GF-D8 (cell line): ENCODE measurements around the gene GNB3.
"Not testable (repeated sequence)": the region's sequence is repeated elsewhere in the genome, so short reads cannot be mapped to it uniquely, and the experiment has no call there.

Experiments
- DNase-seq: peaks from one replicate; lab custom pipeline; 2025; lab: John Stamatoyannopoulos, UW

GNB3 gene

DNA sequence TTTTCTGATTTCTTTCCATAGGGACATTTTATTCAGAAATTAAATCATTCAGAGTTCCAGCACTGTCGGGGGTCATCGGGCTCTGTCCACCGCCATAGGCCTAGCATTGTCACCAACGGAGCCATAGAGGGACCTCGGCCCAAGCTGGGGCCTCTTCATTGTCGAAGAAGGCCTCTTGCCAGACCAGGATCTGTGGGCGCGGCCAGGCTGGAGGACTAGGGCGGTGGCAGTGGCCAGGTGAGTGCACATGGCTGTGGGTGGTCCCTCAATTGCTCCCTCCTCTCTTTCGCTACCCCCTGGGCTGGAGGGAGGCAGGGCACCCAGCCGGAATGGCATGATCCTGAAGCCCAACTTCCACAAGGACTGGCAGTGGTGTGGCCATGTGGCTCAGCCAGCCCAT, 43.0 kb downstream of the GNB3 start:
- no peak for DNase-seq

DNA sequence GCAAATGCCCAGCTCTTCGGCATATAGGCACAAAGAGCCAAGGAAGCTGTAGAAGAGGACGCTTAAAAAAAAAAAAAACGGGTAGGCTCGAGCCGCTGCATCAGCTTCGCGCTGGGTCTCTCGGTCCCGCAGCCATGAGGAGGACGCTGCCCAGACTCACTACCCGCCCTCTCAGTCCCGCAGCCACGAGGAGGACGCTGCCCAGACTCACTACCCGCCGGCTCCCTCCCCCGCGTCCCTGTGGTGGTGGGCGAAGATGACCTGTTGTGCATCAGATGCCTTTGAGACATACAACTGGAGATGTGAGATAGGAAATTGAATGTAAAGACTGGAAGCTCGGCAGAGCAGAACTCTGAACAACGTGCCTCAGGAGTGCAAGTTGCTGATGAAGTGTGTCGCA, 43.8 kb downstream of the GNB3 start:
- no peak for DNase-seq

- not testable (repeated sequence) for DNase-seq
Observed at GRCh38 chr12:6886206-6886999, 45.7 kb downstream of the GNB3 start.

DNA sequence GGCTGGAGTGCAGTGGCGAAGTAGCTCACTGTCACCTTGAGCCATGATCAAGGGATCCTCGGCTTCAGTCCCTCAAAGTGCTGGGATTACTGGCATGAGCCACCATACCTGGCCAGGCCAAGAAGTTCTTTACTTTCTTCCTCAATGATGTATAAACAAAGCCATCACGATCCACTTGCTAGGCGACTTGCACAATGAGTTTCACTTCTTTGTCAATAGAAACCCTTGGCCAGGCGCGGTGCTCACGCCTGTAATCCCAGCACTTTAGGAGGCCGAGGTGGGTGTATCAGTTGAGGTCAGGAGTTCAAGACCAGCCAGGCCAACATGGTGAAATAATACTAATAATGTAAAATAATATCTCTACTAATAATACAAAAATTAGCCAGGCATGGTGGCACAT, 46.7 kb downstream of the GNB3 start:
- DNase-seq = no peak

- DNase-seq = no peak
Observed at GRCh38 chr12:6888360-6888759, 47.6 kb downstream of the GNB3 start.

DNA sequence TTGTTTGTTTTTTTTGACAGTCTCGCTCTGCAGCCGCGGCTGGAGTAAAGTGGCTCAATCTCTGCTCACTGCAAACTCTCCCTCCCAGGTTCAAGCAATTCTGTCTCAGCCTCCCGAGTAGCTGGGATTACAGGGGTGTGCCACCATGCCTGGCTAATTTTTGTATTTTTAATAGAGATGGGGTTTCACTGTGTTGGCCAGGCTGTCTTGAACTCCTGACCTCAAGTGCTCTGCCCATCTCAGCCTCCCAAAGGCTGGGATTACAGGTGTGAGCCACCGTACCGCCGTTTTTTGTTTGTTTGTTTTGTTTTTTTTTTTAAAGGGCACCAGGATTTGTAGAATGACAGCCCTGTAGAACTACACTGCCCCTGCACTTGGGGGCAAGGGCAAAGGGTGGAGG, 48.1 kb downstream of the GNB3 start:
- not testable (repeated sequence) for DNase-seq

- not testable (repeated sequence) for DNase-seq
Observed at GRCh38 chr12:6889775-6890573, 49.2 kb downstream of the GNB3 start.

DNA sequence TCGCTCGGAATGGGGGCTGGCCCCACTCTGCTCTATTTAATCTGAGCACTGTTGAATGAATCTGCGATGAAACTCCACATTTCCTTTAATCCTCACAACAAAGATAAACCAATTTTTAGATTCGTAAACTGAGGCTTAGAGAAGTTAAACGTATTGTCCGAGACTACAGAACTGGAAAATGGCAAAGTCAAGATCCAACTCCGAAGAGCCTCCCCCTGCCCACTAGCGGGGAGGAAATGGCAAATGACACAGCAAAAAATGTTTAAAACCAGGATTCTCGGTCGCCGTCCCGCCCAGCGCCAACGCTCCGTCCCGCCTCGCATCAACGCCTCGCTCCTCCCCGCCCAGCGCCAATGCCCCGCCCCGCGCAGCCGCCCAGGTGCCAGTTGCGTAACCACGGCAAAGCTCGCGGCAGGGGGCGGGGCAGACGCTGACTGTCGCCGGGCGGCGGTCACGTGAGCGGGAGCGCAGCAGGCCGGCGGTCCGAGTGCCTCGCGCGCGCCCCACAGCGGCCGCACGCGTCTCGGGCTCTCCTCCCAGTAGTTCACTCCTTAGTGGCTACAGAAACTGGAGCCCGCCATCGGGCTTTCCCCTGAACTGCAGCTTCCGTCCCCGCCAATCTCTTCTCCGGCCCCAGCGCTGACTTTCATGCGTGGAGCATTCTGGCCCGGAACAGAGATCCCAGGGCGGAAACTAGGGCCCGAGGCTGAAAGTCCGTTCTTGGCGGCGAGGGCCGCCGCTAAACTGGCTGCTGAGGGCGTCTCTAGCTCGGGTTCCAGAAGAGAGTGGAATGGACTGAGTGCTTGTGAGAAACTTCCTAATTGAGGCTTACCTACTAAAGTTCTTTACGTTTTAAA, 50.3 kb downstream of the GNB3 start:
- DNase-seq = peak; percentile 90

GRCh38 chr12:6891646-6892001, 50.9 kb downstream of the GNB3 start:
- no peak for DNase-seq

DNA sequence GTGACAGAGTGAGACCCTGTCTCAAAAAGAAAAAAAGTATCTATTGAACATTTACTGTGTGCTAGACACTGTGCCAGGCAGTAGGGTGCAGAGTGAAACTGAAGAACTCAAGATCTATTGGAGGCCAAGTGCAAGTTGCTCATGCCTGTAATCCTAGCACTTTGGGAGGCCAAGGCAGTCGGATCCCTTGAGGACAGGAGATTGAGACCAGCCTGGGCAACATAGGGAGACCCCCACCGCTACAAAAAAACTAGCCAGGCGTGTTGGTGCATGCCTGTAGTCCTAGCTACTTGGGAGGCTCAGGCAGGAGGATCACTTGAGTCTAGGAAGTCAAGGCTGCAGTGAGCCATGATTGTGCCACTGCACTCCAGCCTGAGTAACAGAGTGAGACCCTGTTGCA, 52.0 kb downstream of the GNB3 start:
- not testable (repeated sequence) for DNase-seq

- no peak for DNase-seq
Observed at GRCh38 chr12:6894321-6894720, 53.6 kb downstream of the GNB3 start.
